HCT116 (cell line): ENCODE measurements around the gene GALK1. TPM values are rescaled to one million over a fixed set of nuclear protein-coding genes. Genes with fewer than 3 reads are reported as not detected.

Experiments
- ATAC-seq: fragments of 200-7000 bp; cut with Tn5 transposase; 2 replicates; pipeline ENCODE4 v1.9.1; 2020; ENCODE audit warnings: mild to moderate bottlenecking, moderate library complexity
- BruUV-seq: library from RNA; stranded (reverse); fragments of 400-500 nt; replicated peaks from 2 replicates; lab custom pipeline; 2021; lab: Mats Ljungman, UMichigan
- CTCF ChIA-PET: fragments of 300-600 bp; sonication (Branson Sonifier 250); formaldehyde crosslinking; loops from one replicate; lab custom pipeline; 2021; ENCODE audit warnings: antibody characterized with exemption; lab: Charles Lee
- POLR2A ChIA-PET: fragments of 300-600, 350-600 bp; sonication (Branson Sonifier 250); formaldehyde crosslinking; loops from one replicate; lab custom pipeline; 2021; ENCODE audit warnings: antibody characterized with exemption; lab: Charles Lee
- RAD21 ChIA-PET, 2 experiments: fragments of 300-600 bp; sonication (Branson Sonifier 250); formaldehyde crosslinking; loops; one replicate each; lab custom pipeline; 2023; ENCODE audit warnings: low total read pairs in 2 of 2; ENCODE audit not compliant: uncharacterized antibody in 2 of 2, unreplicated experiment in 2 of 2, low non-redundant PET in 1 of 2; lab: Charles Lee
- DNase-seq: peaks from one replicate; pipeline ENCODE4 v3.0.0-alpha.2; 2010; ENCODE audit warnings: low read depth, low spot score
- H2AFZ ChIP-seq: fragments of 200-600 bp; shearing (Covaris generic), sonication (generic); 2 replicates; pipeline ENCODE4 v1.6.1; 2017; ENCODE audit warnings: low read depth, mixed run types, mixed read lengths, antibody characterized with exemption, low read length; ENCODE audit not compliant: poor library complexity, severe bottlenecking
- H3K27ac ChIP-seq: 2 replicates; pipeline ENCODE4 v1.5.1; 2012; ENCODE audit warnings: low read depth, low read length
- H3K27me3 ChIP-seq: fragments of 200-600 bp; sonication (generic); 2 replicates; pipeline ENCODE4 v1.6.1; 2016; ENCODE audit warnings: mixed run types, low read length, mixed read lengths; ENCODE audit not compliant: insufficient read depth
- H3K36me3 ChIP-seq, 2 experiments: fragments of 200-500 bp in 1 of 2; fragments of 200-600 bp in 1 of 2; sonication (Bioruptor generic) in 1 of 2; sonication (generic) in 1 of 2; 2 replicates each; pipeline versions ENCODE4 v1.5.1 to v1.6.1; 2014 to 2016; ENCODE audit warnings: low read length in 2 of 2, inconsistent platforms in 1 of 2, mixed read lengths in 1 of 2, mixed run types in 1 of 2; ENCODE audit not compliant: insufficient read depth in 2 of 2, control insufficient read depth in 1 of 2
- H3K4me1 ChIP-seq, 2 experiments: fragments of 200-600 bp in 1 of 2; sonication (generic) in 1 of 2; 2 replicates each; pipeline versions ENCODE4 v1.5.1 to v1.6.1; 2012 to 2017; ENCODE audit warnings: low read length in 2 of 2, inconsistent platforms in 1 of 2, mild to moderate bottlenecking in 1 of 2, mixed read lengths in 1 of 2, mixed run types in 1 of 2, moderate library complexity in 1 of 2; ENCODE audit not compliant: insufficient read depth in 2 of 2, control insufficient read depth in 1 of 2
- H3K4me2 ChIP-seq: fragments of 200-600 bp; sonication (generic); 2 replicates; pipeline ENCODE4 v1.6.1; 2017; ENCODE audit warnings: mixed run types, low read length, mixed read lengths
- H3K4me3 ChIP-seq, 2 experiments: fragments of 200-600 bp in 1 of 2; sonication (generic) in 1 of 2; replicated peaks in 1 of 2; 2 replicates each; pipeline ENCODE4 v1.5.1; 2011 to 2016; ENCODE audit warnings: low read length in 2 of 2, control low read depth in 1 of 2, low read depth in 1 of 2, mild to moderate bottlenecking in 1 of 2, mixed read lengths in 1 of 2, mixed run types in 1 of 2
- H3K79me2 ChIP-seq: fragments of 200-600 bp; sonication (generic); 2 replicates; pipeline ENCODE4 v1.6.1; 2017; ENCODE audit warnings: mild to moderate bottlenecking, mixed run types, low read length, moderate library complexity, mixed read lengths; ENCODE audit not compliant: insufficient read depth
- H3K9ac ChIP-seq: fragments of 200-600 bp; sonication (generic); 2 replicates; pipeline ENCODE4 v1.6.1; 2016; ENCODE audit warnings: low read length, mixed read lengths
- H3K9me2 ChIP-seq: fragments of 200-600 bp; sonication (generic), shearing (Covaris generic); 2 replicates; pipeline ENCODE4 v1.6.1; 2017; ENCODE audit warnings: mixed run types, mild to moderate bottlenecking, moderate library complexity; ENCODE audit not compliant: insufficient read depth
- H3K9me3 ChIP-seq, 2 experiments: fragments of 200-500 bp in 1 of 2; fragments of 200-600 bp in 1 of 2; sonication (Bioruptor generic) in 1 of 2; sonication (generic) in 1 of 2; 2 replicates each; pipeline ENCODE4 v1.6.1; 2014 to 2017; ENCODE audit warnings: low read length in 2 of 2, mixed read lengths in 2 of 2, inconsistent platforms in 1 of 2, low read depth in 1 of 2, mild to moderate bottlenecking in 1 of 2, mixed run types in 1 of 2, moderate library complexity in 1 of 2; ENCODE audit not compliant: control insufficient read depth in 1 of 2, insufficient read depth in 1 of 2
- H4K20me1 ChIP-seq: fragments of 200-600 bp; sonication (generic), shearing (Covaris generic); 2 replicates; pipeline ENCODE4 v1.6.1; 2017; ENCODE audit warnings: mixed run types, mild to moderate bottlenecking, moderate library complexity; ENCODE audit not compliant: insufficient read depth
- EGR1 ChIP-seq: IDR thresholded peaks from 2 replicates; pipeline ENCODE4 v1.6.1; 2012; ENCODE audit warnings: low read depth
- FOSL1 ChIP-seq: IDR thresholded peaks from 2 replicates; pipeline ENCODE4 v1.6.1; 2012; ENCODE audit warnings: low read depth
- MAX ChIP-seq: IDR thresholded peaks from 2 replicates; pipeline ENCODE4 v1.6.1; 2012
- POLR2AphosphoS5 ChIP-seq: IDR thresholded peaks from 2 replicates; pipeline ENCODE4 v1.6.1; 2011; ENCODE audit warnings: mild to moderate bottlenecking, low read depth, low read length, moderate library complexity
- RAD21 ChIP-seq: IDR thresholded peaks from 2 replicates; pipeline ENCODE4 v1.6.1; 2012; ENCODE audit warnings: low read depth, mild to moderate bottlenecking
- ZFX ChIP-seq: fragments of 450-650 bp; IDR thresholded peaks from 2 replicates; pipeline ENCODE4 v1.6.1; 2017
- intact Hi-C: fragments of 100-400 bp; cut with micrococcal nuclease; formaldehyde crosslinking; loops from 2 replicates; pipeline ENCODE4 v1.10.0; 2022
- total RNA-seq: library from RNA; stranded (reverse); gene quantifications from one replicate; pipeline ENCODE4 v1.2.1, GENCODE V29; 2021; ENCODE audit not compliant: unreplicated experiment

The GALK1 gene
- total RNA-seq, 1 experiment from 2014 or later = 57.8 TPM

- RAD21 ChIA-PET = no interaction called here
- H3K27me3 ChIP-seq = no peaks in the 10 kb centered on the region
- H3K9me3 ChIP-seq = no peaks in the 10 kb centered on the region
- H4K20me1 ChIP-seq = no peaks in the 10 kb centered on the region
- H3K36me3 ChIP-seq = peaks cover 27 to 41% of the 10 kb centered on the region in 2 experiments
- H3K79me2 ChIP-seq = peaks cover 47% of the 10 kb centered on the region
- H3K27ac ChIP-seq = peak overlapping the region; percentile 94
- intact Hi-C loops = no loop called here
- H3K9me2 ChIP-seq = no peaks in the 10 kb centered on the region
- no peak overlapping the region for H2AFZ ChIP-seq
- no peak for TF ChIP-seq POLR2AphosphoS5
- TF ChIP-seq RAD21 = no peak
- ATAC-seq (no peak), DNase-seq (no peak)
- peak overlapping the region; percentile 91 for H3K4me2 ChIP-seq
- POLR2A ChIA-PET = interaction anchor here (0.5 to 4.0 kb wide), 3 partner anchors 18 to 45 kb away, joined by 3 to 24 read pairs (median 5); no protein-coding TSS in a partner anchor
- BruUV-seq = no TSS peak
- H3K4me1 ChIP-seq = peaks cover 27 to 41% of the 10 kb centered on the region in 2 experiments
- CTCF ChIA-PET = no interaction called here
- H3K9ac ChIP-seq = no peak overlapping the region
- no peak overlapping the region for H3K4me3 ChIP-seq
Observed at GRCh38 chr17:75724016-75725003, 40.7 kb downstream of the GALK1 start.

- H3K9me2 ChIP-seq = no peaks in the 10 kb centered on the region
- peak overlapping the region; percentile 91 for H3K4me2 ChIP-seq
- H3K9me3 ChIP-seq = no peaks in the 10 kb centered on the region
- H3K27ac ChIP-seq = peak overlapping the region; percentile 94
- ChIA-PET POLR2A (interaction anchor here (4.0 kb wide), 1 partner anchor 41 kb away, joined by 24 read pairs; no protein-coding TSS in a partner anchor), CTCF (no interaction called here), RAD21 (no interaction called here)
- H3K9ac ChIP-seq = peak overlapping the region; percentile 86
- intact Hi-C loops = loop anchor here (2.0 kb wide), 1 partner anchor 49 kb away; no protein-coding TSS in a partner anchor
- H3K4me1 ChIP-seq = peaks cover 27 to 43% of the 10 kb centered on the region in 2 experiments
- TF ChIP-seq FOSL1 (no peak), POLR2AphosphoS5 (peak; percentile 73), MAX (peak; percentile 58; the same call in 1 of the 2 replicates), EGR1 (no peak), ZFX (0 out of 2 replicates have a peak, but pooled peaks have one; percentile 7)
- no peaks in the 10 kb centered on the region for H3K27me3 ChIP-seq
- DNase-seq = no peak
- peak overlapping the region; percentile 87 to 95 for H3K4me3 ChIP-seq
- H3K36me3 ChIP-seq = peaks cover 24 to 35% of the 10 kb centered on the region in 2 experiments
- ATAC-seq = peak; percentile 6; the same call in 1 of the 2 replicates
- BruUV-seq = no TSS peak
- no peaks in the 10 kb centered on the region for H4K20me1 ChIP-seq
- no peak overlapping the region for H2AFZ ChIP-seq
- H3K79me2 ChIP-seq = peaks cover 47% of the 10 kb centered on the region
Observed at GRCh38 chr17:75723171-75723930, 41.6 kb downstream of the GALK1 start.
